Sciatic nerve (tissue), 2 donors: ENCODE measurements around the gene PPP2R2D. TPM values are rescaled to one million over a fixed set of nuclear protein-coding genes. Genes with fewer than 3 reads are reported as not detected.
A peak's percentile ranks its signal among the peaks of the same experiment; 100 is the strongest.

Experiments
- ATAC-seq: fragments of 200-7000 bp; cut with Tn5 transposase; one replicate; pipeline ENCODE4 v1.9.1; 2020; ENCODE audit warnings: mild to moderate bottlenecking, moderate library complexity
- DNase-seq: peaks from one replicate; pipeline ENCODE4 v3.0.0-alpha.2; 2020; ENCODE audit warnings: low spot score
- intact Hi-C: fragments of 100-400 bp; cut with DNase I; formaldehyde crosslinking; loops from one replicate; pipeline ENCODE4 v1.14.2; 2022
- total RNA-seq: library from RNA; stranded (reverse); fragmentation: NEBNext Ultra II Directional; extraction: Animal tissue kit (Norgen Biotek cat#: 25700); gene quantifications from one replicate; pipeline ENCODE4 v1.2.1, GENCODE V29; 2021
- donor health status: DM: no; HTN: no; CAD: no.
- donor health status: DM: no; HTN: no; CAD: no.

The PPP2R2D gene
- total RNA-seq = 30.1 TPM

- intact Hi-C loops = no loop called here
- peak; percentile 96 for DNase-seq
- peak; percentile 97 for ATAC-seq
These were observed at the start of gene PPP2R2D for GRCh38 chr10:131900350-131901152. TSS of gene PPP2R2D (plus strand) at chr10:131901008. CDS start at chr10:131901149, 141 bp downstream.

- no peak for ATAC-seq
- DNase-seq = peak; percentile 42
- intact Hi-C loops = no loop called here
These were observed 49.5 kb upstream of the PPP2R2D start for GRCh38 chr10:131851346-131851745.

GRCh38 chr10:131852176-131852822 lies 48.5 kb upstream of the PPP2R2D start:
- ATAC-seq = no peak
- intact Hi-C loops = no loop called here
- peak; percentile 37 for DNase-seq

- intact Hi-C loops = no loop called here
- peak; percentile 36 for DNase-seq
- no peak for ATAC-seq
These were observed 47.8 kb upstream of the PPP2R2D start for GRCh38 chr10:131852823-131853609.

GRCh38 chr10:131853610-131853964 lies 47.2 kb upstream of the PPP2R2D start:
- ATAC-seq (no peak), DNase-seq (peak; percentile 43)
- intact Hi-C loops = no loop called here

GRCh38 chr10:131854579-131855335 lies 46.1 kb upstream of the PPP2R2D start:
- ATAC-seq (no peak), DNase-seq (peak; percentile 44)
- intact Hi-C loops = no loop called here

GRCh38 chr10:131855461-131856401 lies 45.1 kb upstream of the PPP2R2D start:
- intact Hi-C loops = no loop called here
- peak; percentile 45 for DNase-seq
- no peak for ATAC-seq

- intact Hi-C loops = no loop called here
- peak; percentile 37 for DNase-seq
- ATAC-seq = no peak
These were observed 44.2 kb upstream of the PPP2R2D start for GRCh38 chr10:131856441-131857094.

GRCh38 chr10:131857156-131858117 lies 43.4 kb upstream of the PPP2R2D start:
- ATAC-seq = no peak
- intact Hi-C loops = no loop called here

GRCh38 chr10:131858118-131858515 lies 42.7 kb upstream of the PPP2R2D start:
- intact Hi-C loops = no loop called here
- peak; percentile 40 for DNase-seq
- ATAC-seq = no peak

More at GRCh38 chr10:131857156-131858117, 43.4 kb upstream of the PPP2R2D start:
- DNase-seq = peak; percentile 43

- DNase-seq (peak; percentile 42), ATAC-seq (no peak)
- intact Hi-C loops = no loop called here
These were observed 42.0 kb upstream of the PPP2R2D start for GRCh38 chr10:131858583-131859340.

- intact Hi-C loops = no loop called here
- peak; percentile 34 for DNase-seq
These were observed 41.3 kb upstream of the PPP2R2D start for GRCh38 chr10:131859341-131860020.

GRCh38 chr10:131860311-131860710 lies 40.5 kb upstream of the PPP2R2D start:
- intact Hi-C loops = no loop called here
- peak; percentile 42 for DNase-seq
- ATAC-seq = no peak

More at GRCh38 chr10:131859341-131860020, 41.3 kb upstream of the PPP2R2D start:
- no peak for ATAC-seq

GRCh38 chr10:131860806-131861440 lies 39.9 kb upstream of the PPP2R2D start:
- intact Hi-C loops = no loop called here
- ATAC-seq (no peak), DNase-seq (peak; percentile 30)

- intact Hi-C loops = no loop called here
- no peak for ATAC-seq
- peak; percentile 59 for DNase-seq
These were observed 38.3 kb upstream of the PPP2R2D start for GRCh38 chr10:131862548-131862947.
